ENCODE results near the gene HES6.

DNA sequence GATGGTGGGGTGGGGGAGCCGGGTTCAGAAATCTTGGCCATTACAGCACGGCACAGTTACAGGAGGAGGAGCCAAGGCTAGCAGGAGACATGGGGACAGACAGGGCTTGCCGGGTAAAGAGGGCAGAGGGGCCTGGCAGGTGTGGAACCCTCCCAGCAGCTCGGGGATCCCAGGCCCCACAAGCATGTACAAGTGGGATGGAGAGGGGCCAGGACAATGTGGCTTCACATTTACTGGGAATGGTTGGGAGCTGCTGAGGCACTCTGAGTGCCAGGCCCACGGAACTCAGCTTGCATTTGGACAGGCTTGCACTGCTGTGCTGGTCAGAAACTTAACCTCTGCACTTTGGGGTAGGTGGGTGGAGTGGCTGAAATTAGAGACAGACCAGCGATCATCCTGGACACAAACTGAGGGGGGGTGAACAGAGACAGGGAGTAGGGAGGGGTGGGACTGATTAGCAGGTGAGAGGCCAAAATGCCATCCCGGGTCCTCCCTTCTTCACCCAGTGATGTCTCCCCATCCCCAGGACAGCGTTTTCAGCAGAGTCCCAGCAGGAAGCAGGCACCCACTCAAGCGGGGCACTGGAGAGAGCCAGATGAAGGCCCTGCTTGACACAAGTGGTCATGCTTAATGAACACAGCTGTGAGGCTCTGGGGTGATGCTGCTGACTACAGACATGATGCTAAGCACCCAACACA, 38.9 kb upstream of the HES6 start:
- TF ChIP-seq, protein P1, sequence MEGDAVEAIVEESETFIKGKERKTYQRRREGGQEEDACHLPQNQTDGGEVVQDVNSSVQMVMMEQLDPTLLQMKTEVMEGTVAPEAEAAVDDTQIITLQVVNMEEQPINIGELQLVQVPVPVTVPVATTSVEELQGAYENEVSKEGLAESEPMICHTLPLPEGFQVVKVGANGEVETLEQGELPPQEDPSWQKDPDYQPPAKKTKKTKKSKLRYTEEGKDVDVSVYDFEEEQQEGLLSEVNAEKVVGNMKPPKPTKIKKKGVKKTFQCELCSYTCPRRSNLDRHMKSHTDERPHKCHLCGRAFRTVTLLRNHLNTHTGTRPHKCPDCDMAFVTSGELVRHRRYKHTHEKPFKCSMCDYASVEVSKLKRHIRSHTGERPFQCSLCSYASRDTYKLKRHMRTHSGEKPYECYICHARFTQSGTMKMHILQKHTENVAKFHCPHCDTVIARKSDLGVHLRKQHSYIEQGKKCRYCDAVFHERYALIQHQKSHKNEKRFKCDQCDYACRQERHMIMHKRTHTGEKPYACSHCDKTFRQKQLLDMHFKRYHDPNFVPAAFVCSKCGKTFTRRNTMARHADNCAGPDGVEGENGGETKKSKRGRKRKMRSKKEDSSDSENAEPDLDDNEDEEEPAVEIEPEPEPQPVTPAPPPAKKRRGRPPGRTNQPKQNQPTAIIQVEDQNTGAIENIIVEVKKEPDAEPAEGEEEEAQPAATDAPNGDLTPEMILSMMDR (IDR thresholded peaks at IDR 0.05), result no peak
- TF ChIP-seq ZFX (IDR thresholded peaks at IDR 0.05; ENCODE audit: borderline replicate concordance), result no peak

Data from 22Rv1 (cell line).